HG02938 (cell line): Measurements from ENCODE around the gene SLC38A9.

Source experiments
- ATAC-seq: cut with Tn5 transposase; IDR thresholded peaks from one replicate; pipeline ENCODE4 v1.9.1; 2021; ENCODE audit warnings: mild to moderate bottlenecking, moderate library complexity; ENCODE audit not compliant: unreplicated experiment

SLC38A9 gene

DNA sequence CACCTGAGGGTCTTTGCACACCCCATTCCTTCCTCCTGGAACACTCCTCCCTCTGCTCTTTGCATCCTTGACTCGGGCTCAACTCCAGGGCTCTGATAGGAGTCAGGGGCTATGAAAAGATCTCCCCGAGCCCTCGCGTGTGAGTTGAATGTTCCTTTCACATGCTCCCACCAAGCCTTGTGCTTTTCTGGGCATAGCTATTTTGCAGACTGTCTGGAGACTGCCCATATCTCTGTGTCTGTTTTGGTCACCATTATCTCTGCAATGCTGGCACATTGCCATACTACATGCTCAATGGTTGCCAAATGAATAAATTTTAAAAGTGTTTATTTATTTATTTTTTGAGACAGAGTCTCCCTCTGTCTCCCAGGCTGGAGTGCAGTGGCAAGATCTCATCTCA lies 120.4 kb downstream of the SLC38A9 start:
- no peak for ATAC-seq

DNA sequence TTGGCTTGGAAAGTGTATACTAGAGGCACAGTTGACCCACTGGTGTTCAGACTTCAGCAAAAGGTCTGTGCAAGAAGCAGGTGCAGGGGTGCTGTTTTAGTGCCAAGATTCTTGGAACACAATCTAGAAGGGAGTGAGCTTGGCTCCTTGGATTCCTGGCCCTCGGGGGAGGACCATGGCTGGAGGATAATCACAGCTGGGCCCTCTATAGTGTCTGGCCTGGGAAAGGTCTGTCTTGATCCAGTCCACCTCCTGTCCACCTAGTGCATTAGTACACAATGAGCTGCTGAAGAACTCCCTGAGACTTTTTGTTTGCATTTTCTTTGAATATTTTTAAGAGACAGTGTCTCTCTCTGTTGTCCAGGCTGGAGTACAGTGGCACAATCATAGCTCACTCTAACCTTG lies 126.9 kb downstream of the SLC38A9 start:
- no peak for ATAC-seq

DNA sequence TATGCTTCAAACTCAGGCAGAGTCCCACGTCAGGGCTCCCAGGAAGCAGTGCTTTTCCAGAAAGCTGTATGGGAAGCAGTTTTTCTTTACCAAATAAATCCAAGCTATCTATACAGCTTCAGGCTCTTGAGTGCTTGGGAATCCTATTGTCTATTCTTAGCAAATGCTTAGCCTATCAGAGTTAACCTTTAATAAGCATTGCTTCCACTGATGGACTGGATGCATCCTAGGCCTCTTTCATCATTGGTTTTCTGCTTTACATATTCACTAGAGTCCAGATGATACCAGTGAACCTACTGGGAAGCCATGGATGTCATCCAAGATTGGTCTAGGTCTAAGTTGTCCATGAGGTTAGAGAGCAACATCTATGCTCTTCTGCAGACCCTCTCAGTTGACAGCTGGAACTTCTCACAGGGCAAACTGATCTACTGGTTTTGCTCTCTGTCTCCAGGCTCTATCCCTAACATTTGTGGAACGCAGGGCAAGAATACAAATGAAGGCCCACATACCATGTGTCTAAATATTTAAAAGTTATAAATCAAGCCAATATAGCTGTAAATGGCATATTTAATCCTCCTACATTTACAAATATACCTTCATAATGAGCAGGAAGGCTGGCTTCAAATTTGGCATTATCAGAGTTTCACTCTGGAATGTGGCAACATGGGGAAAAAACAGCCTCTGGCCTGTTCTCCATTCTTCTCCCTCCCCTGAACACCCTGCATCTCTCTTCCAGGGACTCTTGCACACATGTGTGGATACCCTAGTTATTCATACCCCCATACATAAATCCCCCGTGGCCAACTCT lies 127.5 kb downstream of the SLC38A9 start:
- no peak for ATAC-seq

DNA sequence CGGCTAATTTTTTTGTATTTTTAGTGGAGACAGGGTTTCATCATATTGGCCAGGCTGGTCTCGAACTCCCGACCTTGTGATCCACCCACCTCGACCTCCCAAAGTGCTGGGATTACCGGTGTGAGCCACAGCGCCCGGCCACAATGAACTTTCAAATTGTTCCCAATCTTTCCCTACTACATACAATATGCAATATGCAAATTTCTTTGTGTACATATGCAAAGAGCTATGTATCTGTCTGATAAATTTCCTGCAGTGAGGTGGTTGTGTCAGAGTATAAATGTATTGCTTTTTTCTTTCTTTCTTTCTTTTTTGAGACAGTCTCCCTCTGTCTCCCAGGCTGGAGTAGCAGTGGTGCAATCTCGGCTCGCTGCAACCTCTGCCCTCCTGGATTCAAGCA lies 128.5 kb downstream of the SLC38A9 start:
- ATAC-seq = no peak

DNA sequence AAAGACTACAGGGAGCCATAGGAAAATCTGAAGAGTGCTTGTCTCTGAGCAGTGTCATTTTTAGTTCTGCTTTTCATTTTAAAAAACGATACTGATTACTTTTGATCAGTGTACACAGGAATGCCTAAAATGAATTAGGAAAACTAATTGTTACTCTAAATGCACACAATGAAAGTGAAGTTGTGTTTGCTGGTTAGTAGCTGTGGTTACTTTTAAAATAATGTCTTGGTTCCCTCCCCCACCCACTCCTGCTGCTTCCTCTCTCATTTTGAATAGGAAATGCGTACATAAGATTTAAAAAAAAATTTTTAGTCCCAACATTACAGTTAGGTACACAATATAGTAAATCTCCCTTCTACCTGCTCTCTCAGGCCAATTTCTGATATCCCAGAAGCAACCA lies 129.9 kb downstream of the SLC38A9 start:
- no peak for ATAC-seq

DNA sequence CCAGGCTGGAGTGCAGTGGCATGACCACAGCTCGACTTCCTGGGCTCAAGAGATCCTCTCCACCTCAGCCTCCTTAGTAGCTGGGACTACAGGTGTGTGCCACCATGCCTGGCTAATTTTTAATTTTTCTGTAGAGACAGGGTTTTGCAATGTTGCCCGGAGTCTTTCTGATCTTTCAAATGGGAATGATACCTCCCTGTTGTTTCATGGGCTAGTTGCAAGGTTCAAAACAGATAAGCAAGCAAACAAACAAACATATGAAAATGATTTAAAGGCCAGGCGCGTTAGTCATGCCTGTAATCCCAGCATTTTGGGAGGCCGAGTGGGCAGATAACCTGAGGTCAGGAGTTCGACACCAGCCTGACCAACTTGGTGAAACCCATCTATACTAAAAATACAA lies 132.1 kb downstream of the SLC38A9 start:
- ATAC-seq = no peak

DNA sequence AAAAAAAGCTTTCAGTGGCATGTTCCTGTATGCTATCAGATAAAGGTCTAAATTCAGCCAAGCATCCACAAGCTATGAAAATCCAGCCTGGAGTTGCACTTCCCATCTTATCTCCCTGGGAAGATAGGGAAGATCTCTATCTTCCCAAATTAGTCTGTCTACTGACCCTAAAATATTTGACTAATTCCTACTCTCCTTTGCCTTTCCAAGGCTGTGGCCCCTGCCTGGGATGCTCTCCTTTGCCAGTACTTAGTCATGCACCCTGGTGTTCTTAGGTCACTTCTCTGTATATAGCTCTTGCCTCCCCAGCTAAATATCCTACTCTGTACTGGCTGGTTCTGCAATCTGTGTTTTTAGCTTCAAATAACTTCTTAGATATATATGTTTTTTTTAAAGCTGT lies 133.4 kb downstream of the SLC38A9 start:
- no peak for ATAC-seq

DNA sequence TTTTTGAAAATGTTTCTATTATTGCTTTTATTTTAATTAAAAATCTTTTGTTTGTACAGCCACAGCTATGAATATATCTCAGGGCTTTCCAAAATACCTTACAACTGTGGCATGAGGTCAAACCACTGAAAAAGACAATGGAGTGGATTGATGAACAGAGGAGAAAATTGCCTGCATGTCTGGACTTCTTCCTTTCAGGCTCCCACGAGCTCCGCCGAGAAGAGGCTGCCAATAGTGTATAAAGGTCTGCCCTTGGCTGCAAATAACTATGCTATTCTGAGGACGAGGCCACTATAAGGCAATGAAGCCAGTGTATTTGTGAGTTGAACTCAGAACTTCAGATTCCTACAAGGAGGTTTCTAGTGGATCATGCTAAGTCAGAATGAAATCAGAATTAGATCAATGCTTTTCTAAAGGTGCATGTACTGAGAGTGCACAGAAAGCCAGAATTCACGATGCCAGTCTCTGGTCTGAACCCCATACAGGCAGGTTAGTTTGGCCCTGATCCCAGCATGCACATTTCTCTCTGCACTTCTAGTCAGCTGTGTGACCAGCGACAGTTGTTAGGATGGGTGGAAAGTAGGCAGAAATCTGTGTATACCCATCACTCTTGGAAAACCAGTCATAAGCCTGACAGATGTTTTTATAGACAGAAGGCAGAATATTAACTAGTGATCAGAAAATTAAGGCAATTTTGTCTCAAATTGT lies 134.6 kb downstream of the SLC38A9 start:
- ATAC-seq = no peak

DNA sequence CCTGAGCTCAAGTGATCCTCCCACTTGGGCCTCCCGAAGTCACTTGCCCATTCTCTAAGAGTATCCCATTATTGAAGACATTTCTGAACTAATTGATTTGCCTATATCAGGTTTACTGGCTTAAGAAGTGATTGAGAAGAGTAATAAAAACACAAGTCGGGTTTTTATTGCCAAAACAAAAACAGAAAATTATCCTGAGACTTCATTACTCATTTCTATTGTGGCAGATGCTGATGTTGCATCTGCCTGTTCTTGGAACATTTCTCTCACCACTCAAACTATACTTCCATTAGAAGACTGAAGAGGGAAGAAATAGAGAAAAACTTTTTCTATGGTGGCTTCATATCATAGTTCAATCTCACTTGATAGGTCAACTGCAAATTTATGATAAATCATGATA lies 135.5 kb downstream of the SLC38A9 start:
- ATAC-seq = no peak
